NCI-H2196 treated with DMSO at 0.1 percent for 48 hours (cell line): ENCODE results near the gene MFAP5.
"Not testable (repeated sequence)": the region's sequence is repeated elsewhere in the genome, so short reads cannot be mapped to it uniquely, and the experiment has no call there.

Experiments
- DNase-seq: peaks from one replicate; lab custom pipeline; 2025; ENCODE audit not compliant: unreplicated experiment; lab: John Stamatoyannopoulos, UW

Gene MFAP5

DNA sequence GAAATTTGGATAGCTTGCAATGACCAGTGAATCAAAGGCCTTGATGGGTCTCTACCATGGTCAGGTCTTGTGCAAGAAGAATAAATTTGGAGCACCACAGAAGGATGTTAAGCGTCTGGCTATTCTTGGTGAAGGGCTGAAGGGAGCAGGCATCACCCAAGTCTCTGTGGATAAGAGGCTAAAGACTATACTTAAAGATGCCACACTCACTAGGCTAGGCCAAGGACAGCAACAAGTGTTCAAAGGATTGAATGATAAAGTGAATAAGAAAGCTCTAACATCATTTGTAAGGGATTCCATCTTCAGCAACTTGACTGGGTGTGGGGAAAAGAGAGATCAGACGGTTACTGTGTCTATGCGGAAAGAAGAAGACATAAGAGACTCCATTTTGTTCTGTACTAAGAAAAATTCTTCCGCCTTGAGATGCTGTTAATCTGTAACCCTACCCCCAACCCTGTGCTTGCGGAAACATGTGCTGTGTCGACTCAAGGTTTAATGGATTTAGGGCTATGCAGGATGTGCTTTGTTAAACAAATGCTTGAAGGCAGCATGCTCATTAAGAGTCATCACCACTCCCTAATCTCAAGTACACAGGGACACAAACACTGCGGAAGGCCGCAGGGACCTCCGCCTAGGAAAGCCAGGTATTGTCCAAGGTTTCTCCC, 27.2 kb downstream of the MFAP5 start:
- DNase-seq = not testable (repeated sequence)

DNA sequence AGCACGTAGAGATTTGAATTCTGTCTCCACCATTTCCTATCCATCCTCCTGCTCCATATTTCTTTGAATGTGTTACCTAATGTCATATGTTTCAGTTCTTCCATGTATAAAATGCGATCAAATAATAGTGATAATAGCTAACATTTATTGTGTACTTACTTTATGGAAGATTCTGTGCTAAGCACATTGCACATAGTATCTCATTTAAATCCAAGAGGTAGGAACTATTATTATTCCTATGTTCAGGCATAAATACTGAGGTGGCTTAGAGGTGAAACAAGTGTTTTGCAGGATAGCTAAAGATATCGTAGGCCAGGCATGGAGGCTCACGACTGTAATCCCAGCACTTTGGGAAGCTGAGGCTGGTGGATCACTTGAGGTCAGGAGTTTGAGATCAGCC, 32.5 kb downstream of the MFAP5 start:
- no peak for DNase-seq

DNA sequence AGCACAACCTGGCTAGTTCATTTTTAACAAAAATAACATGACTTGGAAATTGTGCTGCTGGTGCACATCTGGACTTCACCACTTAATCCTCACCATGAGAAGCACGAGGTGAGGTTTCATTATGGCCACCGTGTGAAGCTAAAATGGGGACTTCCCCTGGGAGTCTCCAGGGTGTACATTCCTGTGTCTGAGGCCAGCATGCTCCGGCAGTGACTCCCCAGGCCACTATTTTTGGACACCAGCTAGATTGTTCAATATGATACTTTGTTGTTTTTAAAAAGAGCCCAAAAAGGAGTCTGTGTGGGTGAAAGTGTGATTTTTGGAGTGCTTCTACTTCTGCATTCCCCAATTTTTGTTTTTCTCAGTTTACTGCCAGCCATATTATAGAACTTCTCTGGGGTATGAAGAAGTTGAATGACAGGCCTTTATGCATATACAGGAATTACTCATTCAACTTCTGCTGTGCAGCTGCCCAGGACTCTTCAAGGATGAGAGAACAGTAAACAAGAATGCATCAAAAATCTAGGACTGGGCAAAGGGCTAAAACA, 33.1 kb downstream of the MFAP5 start:
- DNase-seq = no peak

DNA sequence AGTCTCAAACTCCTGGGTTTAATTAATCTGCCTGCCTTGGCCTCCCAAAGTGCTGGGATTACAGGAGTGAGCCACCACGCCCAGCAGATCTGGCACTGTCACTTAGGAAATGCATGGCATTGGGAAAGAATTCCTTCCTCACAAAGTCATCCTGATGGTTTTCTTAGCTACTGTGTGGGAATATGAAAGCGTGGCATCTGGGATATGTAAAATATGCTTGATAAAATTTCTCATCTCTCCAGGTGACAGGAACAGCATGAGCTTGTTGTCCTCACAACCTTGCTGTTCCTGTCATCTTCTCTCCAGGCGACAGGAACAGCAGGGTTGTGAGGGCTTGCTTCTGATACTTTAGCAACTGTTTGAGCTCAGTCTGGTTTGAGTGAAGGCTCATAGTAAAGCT, 33.9 kb downstream of the MFAP5 start:
- no peak for DNase-seq

DNA sequence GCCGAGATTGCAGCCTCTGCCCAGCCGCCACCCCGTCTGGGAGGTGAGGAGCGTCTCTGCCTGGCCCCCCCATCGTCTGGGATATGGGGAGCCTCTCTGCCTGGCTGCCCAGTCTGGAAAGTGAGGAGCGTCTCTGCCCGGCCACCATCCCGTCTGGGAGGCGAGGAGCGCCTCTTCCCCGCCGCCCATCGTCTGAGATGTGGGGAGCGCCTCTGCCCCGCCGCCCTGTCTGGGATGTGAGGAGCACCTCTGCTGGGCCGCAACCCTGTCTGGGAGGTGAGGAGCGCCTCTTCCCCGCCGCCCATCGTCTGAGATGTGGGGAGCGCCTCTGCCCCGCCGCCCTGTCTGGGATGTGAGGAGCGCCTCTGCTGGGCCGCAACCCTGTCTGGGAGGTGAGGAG, 37.9 kb downstream of the MFAP5 start:
- DNase-seq = not testable (repeated sequence)

DNA sequence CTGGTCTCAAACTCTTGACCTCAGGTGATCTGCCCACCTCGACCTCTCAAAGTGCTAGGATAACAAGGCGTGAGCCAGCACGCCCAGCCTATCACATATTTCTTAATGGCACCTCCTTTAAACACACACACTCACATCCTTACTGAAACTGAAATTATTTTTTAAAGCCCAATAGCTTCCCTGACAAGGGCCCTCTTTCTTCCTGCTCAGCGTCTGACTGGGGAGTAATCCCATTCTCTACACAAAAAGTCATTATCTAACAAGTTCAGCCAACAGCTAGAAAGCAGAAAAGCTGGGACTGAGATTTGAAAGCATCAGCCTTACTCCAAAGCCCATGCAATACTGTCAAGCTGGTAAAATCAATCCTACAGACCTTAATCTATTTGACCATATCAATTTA, 40.0 kb downstream of the MFAP5 start:
- DNase-seq = no peak

DNA sequence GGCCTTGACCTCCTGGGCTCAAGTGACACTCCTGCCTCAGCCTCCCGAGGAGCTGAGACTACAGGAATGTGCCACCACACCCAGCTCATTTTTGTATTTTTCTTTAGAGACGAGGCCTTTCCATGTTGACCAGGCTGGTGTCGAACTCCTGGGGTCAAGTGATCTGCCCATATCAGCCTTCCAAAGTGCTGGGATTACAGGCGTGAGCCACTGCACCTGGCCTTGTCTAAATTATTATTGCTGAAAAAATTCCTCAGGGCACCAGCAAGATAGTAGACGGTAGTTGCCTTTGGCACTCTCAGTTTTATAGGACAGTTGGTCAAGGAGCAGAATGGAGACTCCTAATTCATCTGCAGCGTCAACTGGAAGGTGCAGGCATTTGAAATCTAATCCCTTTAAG, 47.4 kb downstream of the MFAP5 start:
- DNase-seq = no peak

DNA sequence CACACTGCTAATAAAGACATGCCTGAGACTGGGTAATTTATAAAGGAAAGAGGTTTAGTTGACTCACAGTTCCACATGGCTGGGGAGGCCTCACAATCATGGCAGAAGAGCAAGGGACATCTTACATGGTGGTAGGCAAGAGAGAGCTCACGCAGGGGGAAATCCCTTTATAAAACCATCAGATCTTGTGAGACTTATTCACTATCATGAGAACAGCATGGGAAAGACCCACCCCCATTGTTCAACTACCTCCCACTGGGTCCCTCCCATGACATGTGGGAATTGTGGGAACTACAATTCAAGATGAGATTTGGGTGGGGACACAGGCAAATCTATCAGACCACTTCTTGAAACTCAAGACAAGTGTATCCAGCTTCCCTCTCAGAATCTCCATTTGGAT, 48.7 kb downstream of the MFAP5 start:
- not testable (repeated sequence) for DNase-seq

DNA sequence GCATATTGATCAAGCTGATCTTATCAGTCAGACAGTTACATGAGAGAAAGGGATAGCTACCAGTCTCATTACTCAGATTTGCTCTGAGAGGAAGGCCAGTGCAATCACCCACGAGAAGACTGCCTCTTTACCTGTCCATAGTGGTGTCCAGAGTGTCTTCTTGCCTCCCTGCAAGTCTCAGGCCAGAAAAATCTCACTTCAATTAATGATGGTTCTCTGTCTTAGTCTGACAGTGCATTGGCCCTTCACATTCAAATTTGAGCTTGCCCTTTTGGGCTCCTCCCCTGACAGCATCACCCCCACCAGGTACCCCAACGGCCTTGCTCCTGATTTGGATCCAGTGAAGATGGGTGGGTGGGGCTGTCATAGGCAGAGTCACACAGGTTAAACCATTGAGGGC, 50.0 kb downstream of the MFAP5 start, which contains the start of gene AICDA:
Gene AICDA (minus strand): TSS at position 231 of the 400 bp plus-strand sequence. CDS start 92 bp downstream, at position 139.
- DNase-seq = no peak

DNA sequence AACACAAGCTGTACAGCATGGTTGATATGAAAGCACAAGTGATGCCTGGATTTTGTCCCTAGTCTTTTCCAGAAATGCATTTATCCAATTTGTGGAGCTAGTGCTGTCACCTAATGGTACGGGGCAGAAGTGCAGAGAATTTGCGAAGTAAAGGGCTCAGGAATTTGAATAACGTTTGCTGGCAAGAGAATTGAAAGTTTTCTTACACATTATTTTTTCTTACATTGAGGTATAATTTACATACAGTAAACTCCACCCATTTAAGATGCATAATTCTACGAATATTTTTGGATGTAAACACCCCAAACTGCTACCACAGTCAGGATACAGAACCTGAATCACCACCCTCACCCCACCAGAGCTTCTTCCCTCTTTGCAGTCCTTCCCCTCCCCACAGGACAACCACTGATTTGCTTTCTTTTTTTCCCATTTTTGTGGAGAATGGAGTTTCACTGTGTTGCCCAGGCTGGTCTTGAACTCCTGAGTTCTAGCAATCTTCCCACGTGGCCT, 53.5 kb downstream of the MFAP5 start:
- DNase-seq = no peak

DNA sequence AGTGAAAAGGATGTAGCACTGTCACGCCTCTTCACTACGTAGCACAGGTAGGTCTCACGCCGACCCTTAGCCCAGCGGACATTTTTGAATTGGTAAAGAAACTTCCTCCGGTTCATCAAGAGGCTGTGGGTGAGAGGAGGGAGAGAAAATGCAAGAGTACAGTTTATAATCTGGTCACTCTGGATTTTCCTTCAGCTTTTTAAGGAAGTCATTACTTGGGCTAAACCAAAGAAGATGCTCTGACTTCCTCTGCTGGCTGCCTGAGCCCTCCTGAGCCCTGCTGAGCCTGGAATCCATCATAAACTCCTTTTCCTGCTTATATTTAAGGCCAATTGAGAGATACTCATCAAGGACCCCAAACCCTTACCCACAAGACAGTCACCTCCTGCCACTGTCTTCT, 55.7 kb downstream of the MFAP5 start:
- no peak for DNase-seq

DNA sequence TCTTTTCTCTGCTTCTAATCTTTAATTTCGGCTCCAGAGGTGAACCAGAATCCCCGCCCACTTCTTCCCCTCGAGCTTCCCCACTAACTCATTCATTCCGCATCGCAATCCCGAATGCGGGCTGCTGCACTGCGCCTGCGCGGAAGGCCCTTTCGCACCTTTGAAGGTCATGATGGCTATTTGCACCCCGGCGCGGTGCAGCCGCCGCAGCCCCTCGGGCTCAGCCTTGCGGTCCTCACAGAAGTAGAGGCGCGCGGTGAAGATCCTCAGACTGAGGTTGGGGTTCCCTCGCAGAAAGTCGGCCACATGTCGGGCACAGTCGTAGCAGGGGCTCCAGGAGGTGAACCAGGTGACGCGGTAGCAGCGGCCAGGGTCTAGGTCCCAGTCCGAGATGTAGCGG, 57.6 kb downstream of the MFAP5 start:
- DNase-seq = no peak

DNA sequence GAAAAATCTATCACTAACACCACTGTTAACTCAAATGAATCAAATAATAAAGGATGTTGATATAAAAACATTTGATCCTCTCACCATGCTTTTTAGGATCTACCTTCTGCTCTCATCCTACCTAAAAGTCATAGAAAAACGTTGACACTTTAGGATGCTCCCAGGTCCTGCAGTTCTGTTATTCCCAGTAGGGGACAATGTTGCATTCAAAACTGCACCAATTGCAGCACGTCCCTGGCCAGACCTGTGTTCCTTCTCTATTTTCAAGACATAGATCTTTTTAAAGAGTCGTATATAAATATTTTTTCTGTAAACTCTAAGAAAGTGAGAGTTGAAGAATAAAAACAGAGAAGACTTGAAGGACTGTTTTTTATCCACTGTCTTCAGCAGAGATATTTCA, 58.8 kb downstream of the MFAP5 start:
- no peak for DNase-seq

DNA sequence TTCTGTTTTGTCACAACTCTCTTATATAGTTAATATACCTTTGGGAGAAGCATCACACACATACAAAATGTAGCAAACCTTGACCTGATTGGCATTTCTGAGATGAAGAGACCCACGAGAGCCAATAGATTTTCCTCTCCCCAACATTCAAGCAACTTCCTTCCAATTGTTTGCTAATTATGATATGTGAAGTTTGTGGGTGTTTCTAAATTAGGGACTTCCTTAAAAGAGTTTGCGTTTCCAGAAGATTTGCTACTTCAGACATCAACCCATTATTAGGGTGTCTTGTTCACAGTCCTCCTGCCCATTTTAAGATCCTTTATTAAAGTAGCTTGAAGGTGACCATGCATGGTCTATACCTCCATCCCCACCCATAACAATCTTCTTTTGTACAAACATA, 59.3 kb downstream of the MFAP5 start:
- no peak for DNase-seq

DNA sequence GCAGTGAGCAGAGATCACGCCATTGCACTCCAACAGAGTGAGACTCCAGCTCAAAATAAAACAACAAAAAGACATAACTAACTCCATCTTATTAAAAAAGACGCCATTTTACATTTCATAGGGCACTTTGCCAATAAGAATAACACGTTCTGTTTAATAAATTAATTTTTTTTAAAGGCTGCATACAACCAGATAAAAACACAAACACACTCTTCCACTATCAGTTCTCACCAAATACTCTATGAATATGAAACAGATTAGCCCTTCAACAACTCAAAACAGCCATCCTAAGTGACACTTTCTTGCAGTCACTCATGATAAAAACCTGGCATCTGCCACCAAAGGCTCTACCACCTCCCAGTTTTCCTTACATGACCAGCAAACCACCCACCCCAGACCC, 66.1 kb downstream of the MFAP5 start:
- no peak for DNase-seq
